DND-41 (cell line): Measurements from ENCODE around the gene CYSRT1.

Source experiments
- EZH2 ChIP-seq: IDR thresholded peaks from 3 replicates; pipeline ENCODE4 v1.6.1; 2012; ENCODE audit warnings: borderline replicate concordance, low read depth, mild to moderate bottlenecking, moderate library complexity, low read length, inconsistent platforms; ENCODE audit not compliant: severe bottlenecking
- TF ChIP-seq, protein P1 (sequence below): IDR thresholded peaks from 2 replicates; pipeline ENCODE4 v1.5.1; 2012; ENCODE audit warnings: borderline replicate concordance, low read length, moderate library complexity, mild to moderate bottlenecking; ENCODE audit not compliant: poor library complexity, severe bottlenecking; ENCODE audit errors: extremely low read depth

DNA sequence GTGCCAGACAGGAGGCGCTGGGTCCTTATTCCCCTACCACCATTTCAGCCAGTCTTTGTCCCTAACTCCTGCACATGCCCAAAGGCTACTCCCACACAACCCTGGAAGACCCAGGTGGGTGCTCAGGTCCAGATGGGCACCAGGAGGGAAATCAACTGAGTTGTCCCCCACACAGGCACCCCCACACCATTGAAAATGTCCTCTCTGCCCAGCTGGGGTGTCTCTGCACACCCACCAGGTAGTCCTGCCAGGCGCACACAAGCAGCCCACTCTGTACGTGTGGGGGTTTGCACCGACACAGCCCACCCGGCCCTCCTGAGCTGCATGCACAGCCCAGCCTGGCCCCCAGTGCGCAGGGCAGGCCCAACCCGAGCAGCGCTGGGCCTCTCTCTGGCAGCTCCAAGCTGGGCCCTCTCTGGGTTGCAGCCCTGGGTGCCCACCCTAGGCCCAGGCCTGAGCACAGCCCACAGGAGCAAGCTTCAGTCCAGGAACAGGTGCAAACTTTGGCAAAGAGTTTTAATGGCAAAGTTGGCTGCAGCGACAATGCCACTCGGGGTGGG lies 5.1 kb upstream of the CYSRT1 start:
- TF ChIP-seq EZH2, result no peak
- TF ChIP-seq, protein P1, sequence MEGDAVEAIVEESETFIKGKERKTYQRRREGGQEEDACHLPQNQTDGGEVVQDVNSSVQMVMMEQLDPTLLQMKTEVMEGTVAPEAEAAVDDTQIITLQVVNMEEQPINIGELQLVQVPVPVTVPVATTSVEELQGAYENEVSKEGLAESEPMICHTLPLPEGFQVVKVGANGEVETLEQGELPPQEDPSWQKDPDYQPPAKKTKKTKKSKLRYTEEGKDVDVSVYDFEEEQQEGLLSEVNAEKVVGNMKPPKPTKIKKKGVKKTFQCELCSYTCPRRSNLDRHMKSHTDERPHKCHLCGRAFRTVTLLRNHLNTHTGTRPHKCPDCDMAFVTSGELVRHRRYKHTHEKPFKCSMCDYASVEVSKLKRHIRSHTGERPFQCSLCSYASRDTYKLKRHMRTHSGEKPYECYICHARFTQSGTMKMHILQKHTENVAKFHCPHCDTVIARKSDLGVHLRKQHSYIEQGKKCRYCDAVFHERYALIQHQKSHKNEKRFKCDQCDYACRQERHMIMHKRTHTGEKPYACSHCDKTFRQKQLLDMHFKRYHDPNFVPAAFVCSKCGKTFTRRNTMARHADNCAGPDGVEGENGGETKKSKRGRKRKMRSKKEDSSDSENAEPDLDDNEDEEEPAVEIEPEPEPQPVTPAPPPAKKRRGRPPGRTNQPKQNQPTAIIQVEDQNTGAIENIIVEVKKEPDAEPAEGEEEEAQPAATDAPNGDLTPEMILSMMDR, result no peak
